PC-3 (cell line): ENCODE measurements around the gene TIMM21. TPM values are rescaled to one million over a fixed set of nuclear protein-coding genes. Genes with fewer than 3 reads are reported as not detected.

Experiments
- ATAC-seq: fragments of 200-7000 bp; cut with Tn5 transposase; 2 replicates; pipeline ENCODE4 v1.9.1; 2020; ENCODE audit warnings: mild to moderate bottlenecking, moderate library complexity
- BruUV-seq: library from RNA; stranded (reverse); fragments of 400-500 nt; replicated peaks from 2 replicates; lab custom pipeline; 2021; lab: Mats Ljungman, UMichigan
- CTCF ChIA-PET: fragments of 300-600 bp; sonication (Branson Sonifier 250); formaldehyde crosslinking; loops from one replicate; lab custom pipeline; 2022; ENCODE audit warnings: antibody characterized with exemption; lab: Charles Lee
- POLR2A ChIA-PET: fragments of 300-600 bp; sonication (Branson Sonifier 250); formaldehyde crosslinking; loops from one replicate; lab custom pipeline; 2022; ENCODE audit warnings: antibody characterized with exemption; ENCODE audit not compliant: unreplicated experiment; lab: Charles Lee
- DNase-seq: peaks from one replicate; pipeline ENCODE4 v3.0.0-alpha.2; 2015
- H2AFZ ChIP-seq: fragments of 300-600 bp; sonication (generic); 2 replicates; pipeline ENCODE4 v1.6.0; 2016; ENCODE audit warnings: antibody characterized with exemption, low read length
- H3F3A ChIP-seq: fragments of 300-600 bp; sonication (generic); one replicate; pipeline ENCODE4 v1.6.0; 2017; ENCODE audit warnings: antibody characterized with exemption, low read length, control low read depth, mild to moderate bottlenecking; ENCODE audit not compliant: unreplicated experiment
- H3K27ac ChIP-seq: fragments of 300-600 bp; sonication (generic); 2 replicates; pipeline ENCODE4 v1.5.1; 2016; ENCODE audit warnings: mild to moderate bottlenecking, low read length
- H3K27me3 ChIP-seq: fragments of 300-600 bp; sonication (generic); 2 replicates; pipeline ENCODE4 v1.6.1; 2016; ENCODE audit warnings: low read length, mixed read lengths
- H3K36me3 ChIP-seq: fragments of 300-600 bp; sonication (generic); 2 replicates; pipeline ENCODE4 v1.6.1; 2016; ENCODE audit warnings: low read depth, mixed run types, low read length, mixed read lengths
- H3K4me1 ChIP-seq: fragments of 300-600 bp; sonication (generic); 2 replicates; pipeline ENCODE4 v1.5.1; 2016; ENCODE audit warnings: low read length; ENCODE audit not compliant: insufficient read depth
- H3K4me2 ChIP-seq: fragments of 300-600 bp; sonication (generic); 2 replicates; pipeline ENCODE4 v1.6.0; 2016; ENCODE audit warnings: low read length
- H3K4me3 ChIP-seq: fragments of 300-600 bp; sonication (generic); 2 replicates; pipeline ENCODE4 v1.5.1; 2016; ENCODE audit warnings: mild to moderate bottlenecking, low read length, mixed read lengths
- H3K79me2 ChIP-seq: fragments of 300-600 bp; sonication (generic); 2 replicates; pipeline ENCODE4 v1.6.1; 2017; ENCODE audit warnings: low read length, mixed read lengths
- H3K9ac ChIP-seq: fragments of 300-600 bp; sonication (generic); 2 replicates; pipeline ENCODE4 v1.6.0; 2016; ENCODE audit warnings: mild to moderate bottlenecking, low read length
- H3K9me2 ChIP-seq: fragments of 300-600 bp; sonication (generic); replicated peaks from 2 replicates; pipeline ENCODE4 v1.6.1; 2016; ENCODE audit warnings: mixed run types, low read length, mixed read lengths
- H3K9me3 ChIP-seq: fragments of 300-600 bp; sonication (generic); 2 replicates; pipeline ENCODE4 v1.6.1; 2016; ENCODE audit warnings: low read length, mixed read lengths
- H4K20me1 ChIP-seq: fragments of 300-600 bp; sonication (generic); 2 replicates; pipeline ENCODE4 v1.6.1; 2016; ENCODE audit warnings: low read length, mixed read lengths
- EZH2 ChIP-seq: fragments of 300-600 bp; sonication (generic); IDR thresholded peaks from one replicate; pipeline ENCODE4 v1.6.1; 2017; ENCODE audit warnings: antibody characterized with exemption, mild to moderate bottlenecking, low read length; ENCODE audit not compliant: unreplicated experiment
- EZH2phosphoT487 ChIP-seq: fragments of 300-600 bp; sonication (generic); IDR thresholded peaks from 2 replicates; pipeline ENCODE4 v1.6.1; 2018; ENCODE audit warnings: mild to moderate bottlenecking, antibody characterized with exemption, low read length, borderline replicate concordance
- intact Hi-C: fragments of 100-400 bp; cut with micrococcal nuclease; formaldehyde crosslinking; loops from 2 replicates; pipeline ENCODE4 v1.9.0; 2023
- total RNA-seq: library from RNA; depleted of rRNA; stranded (reverse); fragments of >200 nt; gene quantifications from 2 replicates; pipeline ENCODE4 v1.2.3, GENCODE V29; 2014
- TF ChIP-seq, protein P1 (sequence below): fragments of 300-600 bp; sonication (generic); conservative IDR thresholded peaks from 2 replicates; pipeline ENCODE4 v1.5.1; 2017; ENCODE audit warnings: antibody characterized with exemption, low read depth, mild to moderate bottlenecking, low read length

The TIMM21 gene
- total RNA-seq, 1 experiment from 2014 or later = 120 TPM

- CTCF ChIA-PET = no interaction called here
These were observed 23.7 kb downstream of the TIMM21 start for GRCh38 chr18:74171910-74172606.

DNA sequence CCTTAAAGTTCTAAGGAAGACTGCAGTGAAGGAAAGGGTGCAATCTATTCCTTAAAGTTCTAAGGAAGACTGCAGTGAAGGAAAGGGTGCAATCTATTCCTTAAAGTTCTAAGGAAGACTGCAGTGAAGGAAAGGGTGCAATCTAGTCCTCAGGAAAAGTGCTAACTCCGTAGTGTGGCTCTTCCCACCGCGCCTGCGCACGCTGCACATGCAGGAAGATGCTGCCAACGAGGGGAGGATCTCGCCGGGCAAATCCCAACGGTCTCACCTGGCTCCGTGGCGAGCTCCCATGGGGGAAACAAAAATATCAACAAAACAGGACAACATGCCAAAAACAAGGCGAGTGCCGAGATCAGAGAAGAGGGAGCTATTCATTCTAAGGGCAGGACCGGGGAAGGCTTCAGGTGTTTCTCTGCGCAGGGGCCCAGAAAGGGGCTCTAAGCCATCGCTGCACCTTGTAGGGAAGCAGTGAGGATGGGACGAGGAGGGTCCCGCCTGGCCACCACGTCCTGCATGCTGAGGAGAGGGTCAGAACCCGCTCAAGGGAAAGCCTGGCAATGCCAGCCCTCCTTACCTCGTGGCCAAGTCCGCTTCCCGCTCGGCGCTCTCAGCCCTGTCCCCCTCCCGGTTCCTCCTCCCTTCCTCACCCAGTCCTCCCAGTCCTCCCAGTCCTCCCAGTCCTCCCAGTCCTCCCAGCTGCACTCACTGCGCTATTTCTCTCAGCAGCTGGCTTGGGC is 24.5 kb downstream of the TIMM21 start:
- ChIA-PET CTCF (no interaction called here), POLR2A (interaction anchor here (0.6 kb wide), 1 partner anchor 14 kb away, joined by 3 read pairs; no protein-coding TSS in a partner anchor)
- Histone ChIP-seq H3F3A (no peaks in the 10 kb centered on the region), H3K4me1 (no peaks in the 10 kb centered on the region), H3K79me2 (no peaks in the 10 kb centered on the region), H3K36me3 (no peaks in the 10 kb centered on the region), H2AFZ (no peak overlapping the region), H3K4me2 (peak overlapping the region; percentile 65; the same call in 1 of the 2 replicates), H4K20me1 (no peaks in the 10 kb centered on the region), H3K4me3 (no peak overlapping the region; the same call in 1 of the 2 replicates), H3K27ac (no peak overlapping the region), H3K9me2 (no peaks in the 10 kb centered on the region), H3K27me3 (peaks cover 45% of the 10 kb centered on the region), H3K9me3 (no peaks in the 10 kb centered on the region), H3K9ac (no peak overlapping the region)
- no peak for DNase-seq
- intact Hi-C loops = no loop called here
- BruUV-seq = no TSS peak
- no peak for ATAC-seq
- TF ChIP-seq EZH2 = no peak
- TF ChIP-seq, protein P1, sequence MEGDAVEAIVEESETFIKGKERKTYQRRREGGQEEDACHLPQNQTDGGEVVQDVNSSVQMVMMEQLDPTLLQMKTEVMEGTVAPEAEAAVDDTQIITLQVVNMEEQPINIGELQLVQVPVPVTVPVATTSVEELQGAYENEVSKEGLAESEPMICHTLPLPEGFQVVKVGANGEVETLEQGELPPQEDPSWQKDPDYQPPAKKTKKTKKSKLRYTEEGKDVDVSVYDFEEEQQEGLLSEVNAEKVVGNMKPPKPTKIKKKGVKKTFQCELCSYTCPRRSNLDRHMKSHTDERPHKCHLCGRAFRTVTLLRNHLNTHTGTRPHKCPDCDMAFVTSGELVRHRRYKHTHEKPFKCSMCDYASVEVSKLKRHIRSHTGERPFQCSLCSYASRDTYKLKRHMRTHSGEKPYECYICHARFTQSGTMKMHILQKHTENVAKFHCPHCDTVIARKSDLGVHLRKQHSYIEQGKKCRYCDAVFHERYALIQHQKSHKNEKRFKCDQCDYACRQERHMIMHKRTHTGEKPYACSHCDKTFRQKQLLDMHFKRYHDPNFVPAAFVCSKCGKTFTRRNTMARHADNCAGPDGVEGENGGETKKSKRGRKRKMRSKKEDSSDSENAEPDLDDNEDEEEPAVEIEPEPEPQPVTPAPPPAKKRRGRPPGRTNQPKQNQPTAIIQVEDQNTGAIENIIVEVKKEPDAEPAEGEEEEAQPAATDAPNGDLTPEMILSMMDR = no peak
- TF ChIP-seq EZH2phosphoT487 = no peak

More at GRCh38 chr18:74171910-74172606, 23.7 kb downstream of the TIMM21 start:
- peaks cover 37% of the 10 kb centered on the region for H3K27me3 ChIP-seq
- H3K79me2 ChIP-seq = no peaks in the 10 kb centered on the region
- DNase-seq = no peak
- intact Hi-C loops = no loop called here
- peak; percentile 35; the same call in 1 of the 2 replicates for ATAC-seq
- H3K4me1 ChIP-seq = no peaks in the 10 kb centered on the region
- no peaks in the 10 kb centered on the region for H3F3A ChIP-seq
- no peaks in the 10 kb centered on the region for H3K9me2 ChIP-seq
- TF ChIP-seq, protein P1 = no peak
- TF ChIP-seq EZH2 = no peak
- no peak for TF ChIP-seq EZH2phosphoT487
- no peak overlapping the region for H3K9ac ChIP-seq
- peak overlapping the region; percentile 57; the same call in 1 of the 2 replicates for H2AFZ ChIP-seq
- H3K4me2 ChIP-seq = peak overlapping the region; percentile 65
- BruUV-seq = no TSS peak
- no peaks in the 10 kb centered on the region for H3K9me3 ChIP-seq
- POLR2A ChIA-PET = no interaction called here
- H3K36me3 ChIP-seq = no peaks in the 10 kb centered on the region
- no peak overlapping the region for H3K27ac ChIP-seq
- no peaks in the 10 kb centered on the region for H4K20me1 ChIP-seq
- peak overlapping the region; percentile 53; the same call in 1 of the 2 replicates for H3K4me3 ChIP-seq

DNA sequence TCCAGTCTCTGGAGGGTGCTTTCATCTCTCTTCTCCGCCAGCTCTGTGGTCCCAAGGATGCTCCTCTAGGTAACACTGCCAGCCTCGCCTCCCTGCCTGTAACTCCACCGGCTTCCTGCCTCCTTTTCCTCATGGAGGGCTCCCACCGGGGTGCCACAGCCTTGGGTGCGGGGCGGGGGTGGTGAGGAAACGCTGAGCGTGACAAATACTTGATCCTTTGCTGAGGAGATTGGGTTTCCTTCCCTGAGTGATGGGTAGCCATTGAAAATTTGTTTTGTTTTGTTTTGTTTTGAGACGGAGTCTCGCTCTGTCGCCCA is 25.1 kb downstream of the TIMM21 start:
- Histone ChIP-seq H3F3A (no peaks in the 10 kb centered on the region), H3K36me3 (no peaks in the 10 kb centered on the region), H3K9ac (no peak overlapping the region), H3K4me2 (no peak overlapping the region), H2AFZ (no peak overlapping the region), H4K20me1 (no peaks in the 10 kb centered on the region), H3K27me3 (peaks cover 45% of the 10 kb centered on the region), H3K9me3 (no peaks in the 10 kb centered on the region), H3K79me2 (no peaks in the 10 kb centered on the region), H3K4me3 (no peak overlapping the region), H3K4me1 (no peaks in the 10 kb centered on the region), H3K27ac (no peak overlapping the region), H3K9me2 (no peaks in the 10 kb centered on the region)
- no peak for DNase-seq
- CTCF ChIA-PET = no interaction called here
- ATAC-seq = no peak
- TF ChIP-seq EZH2phosphoT487 (no peak), EZH2 (no peak)
- TF ChIP-seq, protein P1 = no peak
- no TSS peak for BruUV-seq
- POLR2A ChIA-PET = interaction anchor here (0.6 kb wide), 1 partner anchor 14 kb away, joined by 3 read pairs; no protein-coding TSS in a partner anchor
- intact Hi-C loops = no loop called here
